ENCODE data around the gene PRKCQ. TPM values are rescaled to one million over a fixed set of nuclear protein-coding genes. Genes with fewer than 3 reads are reported as not detected.

Gene PRKCQ
- total RNA-seq, 2 experiments from 2014 or later: 4.0 to 7.8 TPM

DNA sequence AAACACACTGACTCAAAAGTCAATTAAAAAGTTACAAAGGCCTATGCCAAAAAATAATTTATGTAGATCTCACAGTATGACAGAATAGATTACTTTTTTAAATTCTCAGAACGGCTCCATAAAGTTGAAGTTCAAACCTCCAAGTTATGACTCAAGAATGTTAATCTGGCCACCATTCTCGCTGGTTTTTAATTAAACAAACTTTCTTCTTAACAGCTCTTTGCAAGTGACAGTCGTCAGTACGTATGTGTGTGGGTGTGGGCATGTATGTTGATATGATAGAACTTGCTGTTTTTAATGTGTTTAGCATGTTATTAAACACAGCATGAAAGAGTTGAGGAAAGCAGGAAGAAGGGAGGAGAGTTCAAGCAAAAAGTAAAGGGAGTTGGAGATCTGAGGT, 18.5 kb downstream of the PRKCQ start:
- Histone ChIP-seq H3K4me3 (ENCODE audit: low read depth, low read length, poor library complexity, severe bottlenecking) (no peak overlapping the region), H4K20me1 (ENCODE audit: insufficient read depth, low read length) (no peaks in the 10 kb centered on the region; the same call in 1 of the 2 replicates), H3K4me1 (ENCODE audit: insufficient read depth, low read length, poor library complexity, severe bottlenecking) (no peaks in the 10 kb centered on the region), H3K79me2 (ENCODE audit: insufficient read depth, low read depth, low read length) (no peaks in the 10 kb centered on the region), H3K4me2 (ENCODE audit: low read length) (no peak overlapping the region), H2AFZ (ENCODE audit: low read length) (no peak overlapping the region), H3K9me2 (ENCODE audit: insufficient read depth, low read length) (no peaks in the 10 kb centered on the region), H3K27ac (ENCODE audit: low read depth, low read length, poor library complexity, severe bottlenecking) (no peak overlapping the region), H3K36me3 (ENCODE audit: insufficient read depth, low read length) (no peaks in the 10 kb centered on the region), H3K9me3 (ENCODE audit: low read length) (no peaks in the 10 kb centered on the region)
- POLR2A ChIA-PET: interaction anchor here (1.7 kb wide), 1 partner anchor 27 kb away, joined by 4 read pairs; no protein-coding TSS in a partner anchor
- CTCF ChIA-PET (ENCODE audit: unreplicated experiment): no interaction called here
- TF ChIP-seq, protein P1, sequence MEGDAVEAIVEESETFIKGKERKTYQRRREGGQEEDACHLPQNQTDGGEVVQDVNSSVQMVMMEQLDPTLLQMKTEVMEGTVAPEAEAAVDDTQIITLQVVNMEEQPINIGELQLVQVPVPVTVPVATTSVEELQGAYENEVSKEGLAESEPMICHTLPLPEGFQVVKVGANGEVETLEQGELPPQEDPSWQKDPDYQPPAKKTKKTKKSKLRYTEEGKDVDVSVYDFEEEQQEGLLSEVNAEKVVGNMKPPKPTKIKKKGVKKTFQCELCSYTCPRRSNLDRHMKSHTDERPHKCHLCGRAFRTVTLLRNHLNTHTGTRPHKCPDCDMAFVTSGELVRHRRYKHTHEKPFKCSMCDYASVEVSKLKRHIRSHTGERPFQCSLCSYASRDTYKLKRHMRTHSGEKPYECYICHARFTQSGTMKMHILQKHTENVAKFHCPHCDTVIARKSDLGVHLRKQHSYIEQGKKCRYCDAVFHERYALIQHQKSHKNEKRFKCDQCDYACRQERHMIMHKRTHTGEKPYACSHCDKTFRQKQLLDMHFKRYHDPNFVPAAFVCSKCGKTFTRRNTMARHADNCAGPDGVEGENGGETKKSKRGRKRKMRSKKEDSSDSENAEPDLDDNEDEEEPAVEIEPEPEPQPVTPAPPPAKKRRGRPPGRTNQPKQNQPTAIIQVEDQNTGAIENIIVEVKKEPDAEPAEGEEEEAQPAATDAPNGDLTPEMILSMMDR (conservative IDR thresholded peaks at IDR 0.05; ENCODE audit: low read length): no peak
- TF ChIP-seq EZH2phosphoT487 (IDR thresholded peaks at IDR 0.05; ENCODE audit: borderline replicate concordance, low read depth, low read length): no peak
- DNase-seq (ENCODE audit: low spot score): no peak
- BruUV-seq (replicated peaks): no TSS peak
- intact Hi-C loops (cut with micrococcal nuclease; ENCODE audit: unreplicated experiment): no loop called here

GRCh38 chr10:6558759-6559461, 21.2 kb downstream of the PRKCQ start:
- intact Hi-C loops (cut with micrococcal nuclease; ENCODE audit: unreplicated experiment): no loop called here
- CTCF ChIA-PET (ENCODE audit: unreplicated experiment): no interaction called here
- H3K4me2 ChIP-seq (ENCODE audit: low read length): no peak overlapping the region
- H3K4me1 ChIP-seq (ENCODE audit: insufficient read depth, low read length, poor library complexity, severe bottlenecking): no peaks in the 10 kb centered on the region
- H3K27ac ChIP-seq (ENCODE audit: low read depth, low read length, poor library complexity, severe bottlenecking): no peak overlapping the region
- no peak overlapping the region for H2AFZ ChIP-seq (ENCODE audit: low read length)
- H3K36me3 ChIP-seq (ENCODE audit: insufficient read depth, low read length): no peaks in the 10 kb centered on the region
- H4K20me1 ChIP-seq (ENCODE audit: insufficient read depth, low read length): no peaks in the 10 kb centered on the region; the same call in 1 of the 2 replicates
- POLR2A ChIA-PET: no interaction called here
- BruUV-seq (replicated peaks): no TSS peak
- H3K79me2 ChIP-seq (ENCODE audit: insufficient read depth, low read depth, low read length): no peaks in the 10 kb centered on the region
- no peaks in the 10 kb centered on the region for H3K9me2 ChIP-seq (ENCODE audit: insufficient read depth, low read length)
- no peak overlapping the region for H3K4me3 ChIP-seq (ENCODE audit: low read depth, low read length, poor library complexity, severe bottlenecking)
- DNase-seq (ENCODE audit: low spot score): no peak
- no peak for TF ChIP-seq EZH2phosphoT487 (IDR thresholded peaks at IDR 0.05; ENCODE audit: borderline replicate concordance, low read depth, low read length)
- TF ChIP-seq, protein P1 (conservative IDR thresholded peaks at IDR 0.05; ENCODE audit: low read length): no peak
- no peaks in the 10 kb centered on the region for H3K9me3 ChIP-seq (ENCODE audit: low read length)

- H3K4me1 ChIP-seq (ENCODE audit: insufficient read depth, low read length, poor library complexity, severe bottlenecking): no peaks in the 10 kb centered on the region
- TF ChIP-seq, protein P1 (conservative IDR thresholded peaks at IDR 0.05; ENCODE audit: low read length): no peak
- TF ChIP-seq EZH2phosphoT487 (IDR thresholded peaks at IDR 0.05; ENCODE audit: borderline replicate concordance, low read depth, low read length): no peak
- no peak overlapping the region for H3K4me3 ChIP-seq (ENCODE audit: low read depth, low read length, poor library complexity, severe bottlenecking)
- no peak overlapping the region for H2AFZ ChIP-seq (ENCODE audit: low read length)
- H3K27ac ChIP-seq (ENCODE audit: low read depth, low read length, poor library complexity, severe bottlenecking): no peak overlapping the region
- CTCF ChIA-PET (ENCODE audit: unreplicated experiment): no interaction called here
- H3K36me3 ChIP-seq (ENCODE audit: insufficient read depth, low read length): no peaks in the 10 kb centered on the region
- H3K9me3 ChIP-seq (ENCODE audit: low read length): no peaks in the 10 kb centered on the region
- POLR2A ChIA-PET: no interaction called here
- intact Hi-C loops (cut with micrococcal nuclease; ENCODE audit: unreplicated experiment): no loop called here
- no peaks in the 10 kb centered on the region for H3K79me2 ChIP-seq (ENCODE audit: insufficient read depth, low read depth, low read length)
- H3K9me2 ChIP-seq (ENCODE audit: insufficient read depth, low read length): no peaks in the 10 kb centered on the region
- H4K20me1 ChIP-seq (ENCODE audit: insufficient read depth, low read length): no peaks in the 10 kb centered on the region; the same call in 1 of the 2 replicates
- BruUV-seq (replicated peaks): no TSS peak
- no peak for DNase-seq (ENCODE audit: low spot score)
- no peak overlapping the region for H3K4me2 ChIP-seq (ENCODE audit: low read length)
Observed at GRCh38 chr10:6558272-6558671, 21.8 kb downstream of the PRKCQ start.

Data from OCI-LY7 (cell line).